NCI-H2081 treated with DMSO at 0.1 percent for 48 hours (cell line): ENCODE measurements around the gene OR13C2.
"Not testable (repeated sequence)": the region's sequence is repeated elsewhere in the genome, so short reads cannot be mapped to it uniquely, and the experiment has no call there.

Source experiments
- DNase-seq: peaks from one replicate; lab custom pipeline; 2025; lab: John Stamatoyannopoulos, UW

The OR13C2 gene, protein sequence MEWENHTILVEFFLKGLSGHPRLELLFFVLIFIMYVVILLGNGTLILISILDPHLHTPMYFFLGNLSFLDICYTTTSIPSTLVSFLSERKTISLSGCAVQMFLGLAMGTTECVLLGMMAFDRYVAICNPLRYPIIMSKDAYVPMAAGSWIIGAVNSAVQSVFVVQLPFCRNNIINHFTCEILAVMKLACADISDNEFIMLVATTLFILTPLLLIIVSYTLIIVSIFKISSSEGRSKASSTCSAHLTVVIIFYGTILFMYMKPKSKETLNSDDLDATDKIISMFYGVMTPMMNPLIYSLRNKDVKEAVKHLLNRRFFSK

DNA sequence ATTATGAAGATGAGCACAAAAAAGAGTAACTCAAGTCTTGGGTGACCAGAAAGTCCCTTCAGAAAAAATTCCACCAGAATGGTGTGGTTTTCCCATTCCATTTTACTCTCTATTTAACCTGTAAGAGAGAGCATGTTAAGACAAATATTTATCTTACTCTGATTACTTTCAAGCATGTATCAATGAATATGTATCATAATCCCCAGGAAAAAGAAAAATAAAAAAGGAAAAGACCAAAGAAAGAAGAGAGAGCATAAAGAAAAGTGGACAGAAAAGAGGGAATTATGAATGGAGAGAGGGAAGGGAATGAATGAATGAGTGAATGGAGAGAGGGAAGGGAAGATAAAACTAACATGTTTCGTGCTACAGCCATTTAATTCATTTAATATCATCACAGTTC lies at the start of gene OR13C2:
OR13C2 (minus strand) TSS at position 101 of the 400 bp plus-strand sequence; CDS start at position 101, 0 bp downstream.
- DNase-seq = not testable (repeated sequence)

DNA sequence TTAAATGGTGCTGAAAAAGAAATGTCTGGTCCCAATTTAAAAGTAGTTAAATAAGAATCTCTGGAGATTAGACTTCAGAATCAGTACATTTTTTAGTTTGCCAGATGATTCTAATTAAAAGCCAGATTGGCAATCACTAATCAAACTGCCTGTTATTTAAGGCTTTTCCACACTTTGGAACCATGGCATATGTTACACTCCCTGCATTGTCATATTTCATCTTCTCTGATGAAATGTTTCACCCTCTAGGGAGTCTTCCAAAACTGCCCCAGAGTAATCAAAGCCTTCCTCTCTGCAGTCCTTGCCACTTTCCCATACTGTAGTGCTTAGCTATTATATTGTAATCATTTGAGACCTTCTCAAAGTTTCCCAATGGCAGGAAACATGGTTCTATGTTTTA lies 30.0 kb upstream of the OR13C2 start:
- DNase-seq = no peak

DNA sequence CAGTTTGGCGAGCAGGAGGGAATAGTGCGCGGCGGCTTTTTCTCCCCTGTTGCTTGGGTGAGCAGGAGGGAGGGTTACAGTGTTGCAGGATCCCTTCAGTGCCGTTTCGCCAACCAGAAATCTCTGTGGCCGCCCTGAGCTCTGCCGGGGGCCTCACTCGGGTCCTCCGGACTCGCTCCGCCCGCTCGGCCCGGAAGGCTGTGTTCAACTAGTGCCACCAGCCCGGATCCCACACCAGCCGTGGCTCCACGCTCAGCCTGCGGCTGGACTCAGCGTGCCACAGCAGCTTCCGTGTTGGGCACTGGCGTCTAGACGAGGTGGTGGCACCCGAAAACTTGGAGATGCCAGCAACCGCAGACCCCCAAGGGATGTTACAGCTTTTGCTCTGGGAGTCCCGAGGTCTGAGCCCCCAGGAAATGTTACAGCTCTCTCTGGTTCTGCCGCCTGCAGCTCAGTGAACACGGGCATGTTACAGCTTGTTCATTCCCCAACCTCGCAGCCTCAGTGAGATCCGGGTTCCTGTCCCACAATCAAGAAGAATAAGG lies 28.6 kb upstream of the OR13C2 start:
- no peak for DNase-seq

DNA sequence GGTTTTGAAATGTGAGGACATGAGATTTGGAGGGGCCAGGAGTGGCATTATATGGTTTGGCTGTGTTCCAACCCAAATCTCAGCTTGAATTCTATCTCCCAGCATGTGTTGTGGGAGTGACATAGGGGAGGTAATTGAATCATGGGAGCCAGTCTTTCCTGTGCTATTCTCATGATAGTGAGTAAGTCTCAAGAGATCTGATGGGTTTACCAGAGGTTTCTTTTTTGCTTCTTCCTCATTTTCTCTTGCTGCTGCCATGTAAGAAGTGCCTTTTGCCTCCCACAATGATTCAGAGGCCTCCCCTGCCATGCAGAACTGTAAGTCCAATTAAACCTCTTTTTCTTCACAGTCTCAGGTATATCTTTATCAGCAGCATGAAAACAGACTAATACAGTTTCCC lies 20.5 kb upstream of the OR13C2 start:
- not testable (repeated sequence) for DNase-seq

DNA sequence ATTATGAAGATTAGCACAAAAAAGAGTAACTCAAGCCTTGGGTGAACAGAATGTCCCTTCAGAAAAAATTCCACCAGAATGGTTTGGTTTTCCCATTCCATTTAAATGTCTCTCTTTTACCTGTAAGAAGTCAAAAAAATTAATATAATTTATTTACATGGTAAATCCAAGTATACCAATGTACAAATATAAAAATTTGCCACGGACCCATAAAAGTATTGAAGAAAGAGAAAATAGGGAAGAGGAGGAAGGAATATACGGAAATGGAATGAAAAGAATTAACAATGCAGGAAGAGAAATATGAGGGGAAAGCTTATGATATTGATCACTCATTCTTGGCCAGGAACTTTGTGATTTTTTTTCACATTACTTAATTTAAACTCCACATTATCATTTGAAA lies 12.7 kb upstream of the OR13C2 start, which contains the start of gene OR13C9:
OR13C9 (minus strand) TSS at position 101 of the 400 bp plus-strand sequence; CDS start at position 101, 0 bp downstream.
- DNase-seq = no peak

DNA sequence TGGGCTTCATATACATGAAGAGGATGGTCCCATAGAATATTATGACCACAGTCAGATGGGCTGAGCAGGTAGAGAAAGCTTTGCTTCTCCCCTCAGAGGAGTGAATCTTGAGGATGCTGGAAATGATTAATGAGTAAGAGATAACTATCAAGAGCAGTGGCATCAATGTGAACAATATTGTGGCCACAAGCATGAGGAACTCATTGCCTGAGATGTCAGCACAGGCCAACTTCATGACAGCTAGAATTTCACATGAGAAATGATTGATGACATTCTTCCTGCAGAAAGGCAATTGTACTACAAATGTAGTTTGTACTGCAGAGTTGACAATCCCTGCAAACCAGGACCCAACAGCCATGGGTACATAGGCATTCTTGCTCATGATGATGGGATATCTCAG lies 12.0 kb upstream of the OR13C2 start:
- no peak for DNase-seq

DNA sequence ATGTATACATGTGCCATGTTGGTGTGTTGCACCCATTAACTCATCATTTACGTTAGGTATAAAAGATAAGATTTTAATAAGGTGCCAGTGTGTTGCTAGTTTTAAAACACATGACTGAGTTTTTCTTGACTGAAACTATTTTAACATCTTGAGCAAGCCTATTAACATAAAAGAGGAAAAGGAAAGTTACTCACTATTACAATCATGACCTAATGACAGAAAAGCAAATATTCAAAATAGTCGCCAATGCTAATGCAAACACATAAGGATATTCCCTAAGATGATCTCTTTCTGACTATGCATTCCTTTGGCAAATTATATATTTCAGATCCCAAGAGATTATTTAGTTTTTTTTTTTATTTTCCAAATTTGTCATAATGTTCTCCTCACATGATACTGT lies 5.8 kb upstream of the OR13C2 start:
- DNase-seq = no peak

DNA sequence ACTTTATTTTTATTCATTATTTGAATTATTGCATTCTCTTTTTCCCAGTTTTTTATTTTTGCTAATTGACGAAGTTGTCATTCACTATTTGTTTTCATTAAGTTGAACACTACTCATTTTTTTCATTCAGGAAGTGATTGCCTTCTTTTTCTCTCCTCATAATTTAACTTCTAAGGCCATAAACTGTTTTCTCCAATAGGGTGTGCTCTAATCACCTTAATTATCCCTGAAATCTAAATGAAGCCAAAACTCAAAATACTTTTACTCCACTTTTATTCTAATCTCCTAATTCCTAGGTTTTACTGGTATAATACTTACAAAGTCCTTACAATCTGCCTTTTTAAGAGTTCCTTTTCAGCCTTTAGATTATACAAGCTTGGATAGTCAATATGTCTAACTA lies 2.9 kb upstream of the OR13C2 start:
- DNase-seq = no peak

DNA sequence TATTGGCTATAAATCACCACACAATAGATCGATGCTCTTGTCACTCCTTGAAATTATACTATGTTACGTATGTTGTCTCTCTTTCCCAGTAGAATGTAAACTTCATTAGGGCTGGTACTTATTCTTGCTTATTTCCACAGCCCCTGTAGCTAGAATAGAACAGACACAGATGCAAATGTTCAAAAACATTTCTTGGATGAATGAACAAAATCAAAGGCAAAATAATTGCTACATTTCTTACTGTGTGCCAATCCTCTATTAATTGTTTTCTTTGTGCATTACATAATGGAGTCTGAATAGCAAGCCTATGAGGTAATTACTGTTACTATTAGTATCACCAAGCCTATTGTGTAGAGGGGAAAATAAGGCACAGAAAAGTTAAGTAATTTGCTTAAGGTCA lies 725 bp upstream of the OR13C2 start:
- no peak for DNase-seq

DNA sequence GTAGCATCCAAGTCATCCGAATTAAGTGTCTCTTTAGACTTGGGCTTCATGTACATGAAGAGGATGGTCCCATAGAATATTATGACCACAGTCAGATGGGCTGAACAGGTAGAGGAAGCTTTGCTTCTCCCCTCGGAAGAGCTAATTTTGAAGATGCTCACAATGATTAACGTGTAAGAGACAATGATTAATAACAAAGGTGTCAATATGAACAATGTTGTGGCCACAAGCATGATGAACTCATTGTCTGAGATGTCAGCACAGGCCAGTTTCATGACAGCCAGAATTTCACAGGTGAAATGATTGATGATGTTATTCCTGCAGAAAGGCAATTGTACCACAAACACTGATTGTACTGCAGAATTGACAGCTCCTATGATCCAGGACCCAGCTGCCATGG lies 626 bp downstream of the OR13C2 start:
- no peak for DNase-seq

DNA sequence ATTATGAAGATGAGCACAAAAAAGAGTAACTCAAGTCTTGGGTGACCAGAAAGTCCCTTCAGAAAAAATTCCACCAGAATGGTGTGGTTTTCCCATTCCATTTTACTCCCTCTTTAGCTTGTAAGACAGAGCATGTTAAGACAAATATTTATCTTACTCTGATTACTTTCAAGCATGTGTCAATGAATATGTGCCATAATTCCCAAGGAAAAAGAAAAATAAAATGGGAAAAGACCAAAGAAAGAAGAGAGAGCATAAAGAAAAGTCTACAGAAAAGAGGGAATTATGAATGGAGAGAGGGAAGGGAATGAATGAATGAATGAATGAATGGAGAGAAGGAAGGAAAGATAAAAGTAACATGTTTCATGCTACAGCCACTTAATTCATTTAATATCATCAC lies 6.1 kb downstream of the OR13C2 start, which contains the start of gene OR13C5:
OR13C5 (minus strand) TSS at position 101 of the 400 bp plus-strand sequence; CDS start at position 101, 0 bp downstream.
- not testable (repeated sequence) for DNase-seq

DNA sequence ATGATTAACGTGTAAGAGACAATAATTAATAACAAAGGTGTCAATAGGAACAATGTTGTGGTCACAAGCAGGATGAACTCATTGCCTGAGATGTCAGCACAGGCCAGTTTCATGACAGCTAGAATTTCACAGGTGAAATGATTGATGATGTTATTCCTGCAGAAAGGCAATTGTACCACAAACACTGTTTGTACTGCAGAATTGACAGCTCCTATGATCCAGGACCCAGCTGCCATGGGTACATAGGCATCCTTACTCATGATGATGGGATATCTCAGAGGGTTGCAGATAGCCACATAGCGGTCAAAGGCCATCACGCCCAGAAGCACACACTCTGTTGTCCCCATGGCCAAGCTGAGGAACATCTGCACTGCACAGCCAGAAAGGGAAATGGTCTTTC lies 6.7 kb downstream of the OR13C2 start:
- not testable (repeated sequence) for DNase-seq

DNA sequence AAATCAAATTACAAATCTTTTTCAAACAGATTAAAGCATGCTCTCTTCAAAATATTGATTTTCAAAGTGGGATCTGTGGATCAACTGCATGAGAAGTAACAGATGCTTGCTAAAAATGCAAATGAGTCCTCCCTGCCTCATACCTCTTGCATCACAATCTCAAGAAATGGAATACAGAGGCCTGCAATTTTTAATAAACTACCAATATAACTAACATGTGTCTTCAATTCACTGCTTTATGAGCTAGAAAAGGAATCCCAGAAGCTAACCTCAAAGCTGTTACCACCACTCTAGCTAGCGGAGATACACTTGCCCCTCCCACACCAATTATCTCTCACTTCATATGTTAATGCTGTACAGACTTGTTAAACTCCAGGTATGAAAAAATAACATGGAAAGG lies 15.8 kb downstream of the OR13C2 start:
- no peak for DNase-seq

DNA sequence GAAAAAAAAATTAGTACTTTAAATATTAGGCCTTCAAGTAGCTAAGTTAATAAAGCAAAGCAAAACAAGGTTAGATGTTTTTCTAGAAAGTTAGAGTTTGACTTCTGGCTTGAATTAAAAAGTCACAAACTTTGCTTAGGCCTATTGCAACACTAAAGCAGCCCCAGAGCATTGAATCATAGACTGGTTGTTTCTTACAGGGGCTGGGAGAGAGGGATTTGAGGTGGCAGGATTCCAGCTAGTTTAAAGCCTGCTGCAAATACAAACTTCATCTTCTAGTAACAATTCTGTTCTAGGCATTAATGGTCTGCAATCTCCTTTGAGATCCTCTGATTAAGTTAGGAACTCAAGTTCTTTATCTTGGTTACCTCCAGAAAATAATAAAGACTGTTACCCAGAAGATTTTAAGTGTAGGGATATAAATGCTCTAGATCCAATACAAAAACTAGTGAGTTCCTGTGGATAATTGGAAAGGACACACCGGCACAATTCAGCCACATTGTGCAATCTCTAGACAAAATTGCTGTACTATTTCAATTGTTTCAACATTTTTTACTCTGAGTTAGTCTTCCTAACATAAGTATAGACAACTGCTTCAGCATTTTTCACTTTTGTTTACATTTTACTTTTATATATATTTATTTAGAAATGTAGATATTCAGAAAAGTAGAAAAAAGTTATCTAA lies 18.8 kb downstream of the OR13C2 start:
- no peak for DNase-seq

DNA sequence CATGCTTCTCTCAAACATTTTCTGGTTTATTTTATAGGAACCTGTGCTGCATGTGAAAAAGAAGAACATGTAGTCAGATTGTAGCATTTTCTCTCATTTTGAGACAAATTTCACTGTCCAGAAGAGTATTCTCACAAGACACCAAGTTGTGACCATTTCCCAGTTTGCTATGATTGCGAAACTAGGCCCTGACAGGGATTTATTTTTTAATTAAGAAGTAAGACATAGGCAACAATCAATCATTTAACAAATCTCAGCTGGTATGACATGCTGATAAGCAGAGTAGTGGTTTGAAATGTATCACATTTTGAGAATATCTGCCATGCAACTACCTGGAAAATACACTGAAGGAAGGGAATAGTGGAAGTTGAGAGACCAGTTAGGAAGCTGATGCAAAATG lies 24.9 kb downstream of the OR13C2 start:
- DNase-seq = no peak

DNA sequence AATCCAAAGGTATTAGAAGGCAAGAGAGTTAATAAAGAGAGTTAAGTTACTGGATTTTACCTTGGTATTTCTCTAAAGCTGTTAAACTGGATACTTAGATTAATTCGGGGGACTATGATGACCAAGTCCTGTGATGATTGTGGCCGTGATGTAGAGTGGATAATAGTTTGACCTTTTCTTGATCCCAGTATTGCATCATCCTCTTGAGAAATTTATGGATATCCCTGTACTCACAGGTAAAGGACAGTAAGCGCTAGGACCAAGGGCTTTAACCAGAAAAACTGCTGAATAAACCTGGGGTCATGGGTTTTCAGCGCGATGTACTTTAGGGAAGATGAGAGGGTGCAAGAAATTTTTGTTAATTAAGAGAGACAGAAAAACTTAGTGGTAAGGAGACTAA lies 28.2 kb downstream of the OR13C2 start:
- no peak for DNase-seq

DNA sequence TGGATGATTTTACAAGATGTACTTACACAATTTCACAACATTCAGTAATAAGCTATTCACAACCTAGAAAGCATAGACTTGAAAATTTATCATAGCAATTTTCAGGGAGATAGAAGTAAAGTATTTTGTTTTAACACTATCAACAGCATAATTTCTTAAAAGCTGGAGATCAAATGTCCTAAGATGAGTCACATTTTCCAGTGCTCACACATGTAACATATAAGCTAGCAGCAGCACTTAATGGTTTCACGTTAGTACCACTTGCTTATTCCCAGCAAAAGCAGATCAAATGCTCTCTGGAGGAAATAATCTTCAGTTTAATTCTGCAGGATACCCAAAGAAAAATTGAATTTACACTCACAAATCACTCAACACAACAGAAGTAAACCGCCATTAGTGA lies 30.0 kb downstream of the OR13C2 start:
- no peak for DNase-seq

DNA sequence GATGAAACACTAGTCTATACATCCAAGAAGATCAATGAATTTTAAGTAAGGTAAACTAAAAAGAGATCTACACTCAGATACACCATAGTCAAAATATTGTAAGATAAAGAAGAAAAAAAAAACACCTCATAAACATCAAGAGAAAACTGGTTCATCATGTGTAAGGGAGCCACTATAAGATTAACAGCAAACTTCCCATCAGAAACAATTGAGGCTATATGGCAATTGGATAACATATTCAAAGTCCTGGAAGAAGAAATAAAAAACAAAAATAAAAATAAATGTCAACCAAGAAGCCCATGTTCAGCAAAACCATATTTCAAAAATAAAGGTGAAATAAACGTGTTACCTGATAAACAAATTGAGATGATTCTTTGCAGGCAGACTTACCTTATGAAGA lies 32.8 kb downstream of the OR13C2 start:
- no peak for DNase-seq

DNA sequence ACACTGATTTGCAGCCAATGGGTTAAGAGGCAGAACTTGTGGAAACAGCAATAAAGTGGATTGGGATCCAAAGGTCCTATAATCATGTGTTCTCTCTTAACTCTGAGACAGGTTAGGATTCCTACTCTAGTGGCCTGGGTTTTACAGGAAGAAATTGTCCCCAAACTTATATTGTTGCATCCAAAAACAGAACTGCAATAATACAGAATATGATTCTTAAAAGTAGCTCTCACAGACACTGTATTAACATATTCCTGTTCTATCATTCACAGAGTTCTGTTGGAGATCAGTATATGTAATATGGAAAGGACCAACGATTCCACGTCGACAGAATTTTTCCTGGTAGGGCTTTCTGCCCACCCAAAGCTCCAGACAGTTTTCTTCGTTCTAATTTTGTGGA lies 36.6 kb downstream of the OR13C2 start, which contains the start of gene OR13C8:
OR13C8 (plus strand) TSS at position 301 of the 400 bp plus-strand sequence; CDS start at position 301, 0 bp downstream.
- DNase-seq = no peak

DNA sequence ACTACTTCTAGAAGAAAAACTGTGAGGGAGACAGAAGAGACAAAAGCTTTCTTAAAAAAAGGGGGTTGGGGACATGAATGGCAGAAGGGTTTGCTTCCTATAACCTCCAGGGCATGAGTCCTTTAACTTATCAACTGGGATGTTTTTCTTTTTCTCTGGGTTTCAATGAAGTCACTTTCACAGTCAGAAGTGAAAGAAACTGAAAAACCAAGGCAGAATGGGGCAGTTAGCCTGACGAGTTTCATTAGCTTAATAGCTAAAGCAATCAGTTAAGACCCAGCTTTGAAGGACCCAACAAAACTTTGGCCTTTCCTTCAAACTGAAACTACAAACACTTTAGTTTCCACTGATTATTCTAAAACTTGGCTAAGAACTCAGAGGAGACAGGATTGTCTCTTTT lies 41.1 kb downstream of the OR13C2 start:
- no peak for DNase-seq

DNA sequence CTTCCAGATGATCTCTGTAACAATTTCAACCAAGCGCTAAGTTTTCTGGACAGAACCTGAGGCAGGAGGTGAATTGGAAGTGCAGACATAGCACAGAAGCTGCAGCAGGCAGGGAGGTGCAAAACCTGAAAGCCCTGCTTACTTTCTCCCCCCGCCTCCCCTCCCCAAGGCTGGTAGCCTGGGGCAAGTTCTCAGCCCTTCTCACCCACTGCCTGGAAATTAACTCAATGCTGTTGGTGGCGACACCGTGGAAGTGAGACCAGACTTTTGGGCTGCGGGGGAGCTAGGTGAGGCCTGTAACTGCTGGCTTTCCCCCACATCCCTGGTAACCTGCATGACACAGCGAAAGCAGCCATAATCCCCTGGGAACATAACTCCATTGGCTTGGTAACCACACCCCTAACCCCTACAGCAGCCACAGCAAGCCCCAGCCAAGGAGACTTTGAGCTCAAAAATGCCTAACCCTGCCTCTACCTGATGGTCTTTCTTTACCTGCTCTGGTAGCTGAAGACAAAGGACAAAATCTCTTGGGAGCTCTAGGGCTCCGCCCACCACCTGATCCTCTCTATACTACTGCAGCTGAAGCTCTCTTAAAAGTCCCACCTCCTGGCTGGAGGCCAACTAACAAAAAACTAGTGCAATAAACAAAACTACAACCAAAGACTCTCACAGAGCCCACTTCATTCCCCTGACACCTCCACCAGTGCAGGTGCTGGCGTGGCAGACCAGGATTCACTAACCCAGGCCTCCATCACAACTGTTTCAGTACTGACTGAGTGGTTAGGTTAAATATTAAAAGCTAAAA lies 48.4 kb downstream of the OR13C2 start:
- no peak for DNase-seq

DNA sequence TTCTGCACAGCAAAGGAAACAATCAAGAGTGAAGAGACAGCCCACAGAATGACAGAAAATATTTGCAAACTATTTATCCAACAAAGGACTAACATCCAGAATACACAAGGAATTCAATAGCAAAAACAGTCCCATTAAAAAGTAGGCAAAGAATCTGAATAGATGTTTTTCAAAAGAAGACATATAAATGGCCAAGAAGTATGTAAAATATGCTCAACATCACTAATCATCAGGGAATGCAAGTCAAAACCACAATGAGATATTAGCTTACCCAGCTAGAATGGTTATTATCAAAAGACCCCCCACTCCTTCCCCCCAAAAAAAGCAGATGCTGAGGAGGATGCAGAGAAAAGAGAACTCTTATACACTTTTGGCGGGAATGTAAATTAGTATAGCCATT lies 49.9 kb downstream of the OR13C2 start:
- no peak for DNase-seq
